T-helper 1 cell treated with Interleukin-12 subunit alpha and Interleukin-12 subunit beta and Interleukin-4 antibody, amounts not matched to agents 30 μg/mL and 1 μg/mL, for 36 hours (primary cell): ENCODE measurements around the gene PPP5C.
A peak's percentile ranks its signal among the peaks of the same experiment; 100 is the strongest.
"Not testable (repeated sequence)": the region's sequence is repeated elsewhere in the genome, so short reads cannot be mapped to it uniquely, and the experiment has no call there.

Source experiments
- H3K27ac Mint-ChIP-seq: one replicate; pipeline ENCODE4 v1.8.0; 2021; ENCODE audit warnings: mild to moderate bottlenecking, mixed read lengths
- H3K27me3 Mint-ChIP-seq: one replicate; pipeline ENCODE4 v1.8.0; 2021; ENCODE audit warnings: low read depth, mixed read lengths
- H3K36me3 Mint-ChIP-seq: one replicate; pipeline ENCODE4 v1.8.0; 2021; ENCODE audit warnings: low read depth, mixed read lengths
- H3K4me1 Mint-ChIP-seq: one replicate; pipeline ENCODE4 v1.8.0; 2021; ENCODE audit warnings: low read depth, mixed read lengths
- H3K4me3 Mint-ChIP-seq: one replicate; pipeline ENCODE4 v1.8.0; 2021; ENCODE audit warnings: mild to moderate bottlenecking, moderate library complexity, mixed read lengths
- H3K9me3 Mint-ChIP-seq: one replicate; pipeline ENCODE4 v1.8.0; 2021; ENCODE audit warnings: mixed read lengths

PPP5C gene

DNA sequence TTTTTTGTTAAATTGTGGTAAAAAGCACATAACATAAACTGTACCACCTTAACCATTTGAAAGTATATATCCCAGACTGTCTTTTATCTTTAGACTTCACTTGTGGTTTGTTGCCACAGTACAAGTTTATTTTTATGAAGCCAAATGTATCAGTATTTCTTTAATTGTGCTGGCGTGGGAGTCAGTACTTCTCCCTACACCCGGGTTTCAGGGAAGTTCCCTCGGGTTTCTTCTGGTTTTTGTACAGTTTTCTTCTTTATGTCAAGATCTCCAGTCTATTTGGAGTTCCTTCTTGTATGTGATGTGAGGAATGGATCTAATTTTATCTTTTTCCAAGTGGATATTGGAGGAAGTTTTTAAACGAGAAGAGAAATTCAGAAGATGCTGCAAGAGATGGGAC, 46.0 kb downstream of the PPP5C start:
- peaks cover 4% of the 10 kb centered on the region for H3K27me3 Mint-ChIP-seq
- H3K27ac Mint-ChIP-seq = no peak overlapping the region
- H3K9me3 Mint-ChIP-seq = peaks cover 6% of the 10 kb centered on the region
- peaks cover 27% of the 10 kb centered on the region for H3K36me3 Mint-ChIP-seq
- H3K4me1 Mint-ChIP-seq = peaks cover 6% of the 10 kb centered on the region
- no peak overlapping the region for H3K4me3 Mint-ChIP-seq

DNA sequence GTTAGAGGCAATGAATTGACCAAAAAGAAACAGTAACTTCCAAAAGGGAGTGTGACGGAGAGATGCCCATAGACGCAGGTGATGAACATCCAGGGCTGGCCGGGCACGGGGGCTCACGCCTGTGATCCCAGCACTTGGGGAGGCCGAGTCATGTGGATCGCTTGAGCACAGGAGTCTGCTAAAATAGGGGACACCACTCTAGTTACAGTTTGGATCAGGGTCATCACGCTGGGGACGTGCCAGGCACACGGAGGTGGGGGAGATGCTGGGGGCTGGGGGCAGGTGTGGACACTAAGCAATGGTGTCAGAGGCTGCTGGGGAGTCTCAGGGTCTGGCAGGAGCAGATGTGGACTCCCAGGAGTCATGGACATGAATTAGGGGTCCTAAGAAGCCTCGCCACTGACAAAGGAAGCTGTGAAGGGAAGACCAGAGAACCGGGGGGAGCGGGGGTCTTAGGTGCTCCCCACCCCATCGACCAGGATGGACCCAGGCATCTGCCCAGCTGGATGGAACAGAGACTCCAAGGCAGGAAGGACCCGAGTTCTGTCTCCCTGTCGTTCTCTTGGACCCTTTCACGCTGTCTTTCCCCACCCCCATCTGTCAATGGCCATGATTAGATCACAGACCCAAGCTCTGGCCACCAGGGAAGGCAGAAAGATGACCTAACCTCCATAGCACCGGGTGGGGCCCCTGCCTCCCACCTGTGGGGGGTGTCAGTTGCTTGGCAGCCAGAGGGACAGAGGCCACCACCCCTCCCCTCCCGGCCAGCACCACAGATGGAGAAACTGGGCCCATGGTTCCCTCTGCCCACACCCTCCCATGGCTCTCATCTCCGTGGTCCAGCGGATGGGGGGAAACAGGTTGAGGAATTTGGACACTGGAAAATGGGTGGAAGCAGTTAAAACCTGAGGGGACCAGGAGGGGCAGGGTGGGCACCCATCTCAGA, 46.8 kb downstream of the PPP5C start:
- peaks cover 4% of the 10 kb centered on the region for H3K27me3 Mint-ChIP-seq
- peaks cover 20% of the 10 kb centered on the region for H3K36me3 Mint-ChIP-seq
- H3K27ac Mint-ChIP-seq = no peak overlapping the region
- no peak overlapping the region for H3K4me3 Mint-ChIP-seq
- peaks cover 6% of the 10 kb centered on the region for H3K4me1 Mint-ChIP-seq
- H3K9me3 Mint-ChIP-seq = peaks cover 6% of the 10 kb centered on the region

DNA sequence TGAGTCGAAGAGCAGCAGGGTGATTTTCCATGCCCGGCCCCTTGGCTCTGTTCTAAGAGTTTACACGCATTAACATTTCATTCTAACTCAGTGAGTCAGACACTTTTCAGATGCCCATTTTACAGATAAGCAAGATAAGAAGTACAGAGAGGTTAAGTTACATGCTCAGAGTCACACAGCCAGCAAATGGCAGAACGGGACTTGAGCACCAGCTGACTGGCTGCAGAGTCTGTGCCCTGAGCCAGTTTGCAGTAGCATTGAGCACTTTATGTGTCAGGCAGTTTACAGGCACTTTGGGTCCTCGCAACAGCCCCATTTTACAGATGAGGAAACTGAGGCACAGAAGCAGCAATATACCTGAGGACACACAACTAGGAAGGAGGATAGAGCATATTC, 47.5 kb downstream of the PPP5C start:
- Mint-ChIP-seq H3K27me3 (peaks cover 8% of the 10 kb centered on the region), H3K4me1 (peaks cover 6% of the 10 kb centered on the region), H3K27ac (no peak overlapping the region), H3K4me3 (no peak overlapping the region), H3K36me3 (peaks cover 14% of the 10 kb centered on the region), H3K9me3 (peaks cover 4% of the 10 kb centered on the region)

DNA sequence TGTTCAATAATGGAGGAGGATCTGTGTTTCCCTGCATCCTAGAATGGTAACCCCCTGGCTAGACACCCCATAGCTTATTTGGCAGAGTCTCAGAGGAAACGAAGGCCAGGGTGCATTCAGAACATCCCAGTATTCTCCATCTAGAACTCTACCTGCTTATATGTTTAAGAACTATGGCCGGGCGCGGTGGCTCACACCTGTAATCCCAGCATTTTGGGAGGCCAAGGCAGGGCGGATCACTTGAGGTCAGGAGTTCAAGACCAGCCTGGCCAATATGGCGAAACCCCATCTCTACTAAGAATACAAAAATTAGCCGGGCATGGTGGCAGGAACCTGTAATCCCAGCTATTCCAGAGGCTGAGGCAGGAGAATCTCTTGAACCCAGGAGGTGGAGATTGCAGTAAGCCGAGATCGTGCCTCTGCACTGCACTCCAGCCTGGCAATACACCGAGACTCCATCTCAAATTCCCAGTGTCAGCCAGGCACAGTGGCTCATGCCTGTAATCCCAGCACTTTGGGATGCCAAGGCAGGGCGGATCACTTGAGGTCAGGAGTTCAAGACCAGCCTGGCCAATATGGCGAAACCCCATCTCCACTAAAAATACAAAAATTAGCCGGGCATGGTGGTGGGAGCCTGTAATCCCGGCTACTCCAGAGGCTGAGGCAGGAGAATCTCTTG, 51.1 kb downstream of the PPP5C start:
- H3K9me3 Mint-ChIP-seq, H3K4me3 Mint-ChIP-seq, H3K27ac Mint-ChIP-seq, H3K36me3 Mint-ChIP-seq, H3K4me1 Mint-ChIP-seq: not testable (repeated sequence)
- peaks cover 26% of the 10 kb centered on the region for H3K27me3 Mint-ChIP-seq

DNA sequence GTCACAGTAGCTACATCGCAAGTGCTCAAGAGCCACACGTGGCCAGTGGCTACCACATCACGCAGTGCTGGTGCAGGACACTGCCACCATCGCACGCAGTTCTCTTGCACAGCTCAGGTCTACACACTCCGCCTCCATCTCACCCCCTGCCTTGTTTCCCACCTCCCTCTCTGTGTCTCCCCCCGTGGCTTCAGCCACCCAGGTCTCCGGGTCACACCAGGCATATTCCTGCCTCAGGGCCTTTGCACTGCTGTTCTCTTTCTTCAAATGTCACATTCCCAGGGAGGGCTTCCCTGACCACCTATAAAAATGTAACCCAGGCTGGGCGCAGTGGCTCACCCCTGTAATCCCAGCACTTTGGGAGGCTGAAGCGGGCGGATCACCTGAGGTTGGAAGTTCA, 55.8 kb downstream of the PPP5C start:
- Mint-ChIP-seq H3K27ac (no peak overlapping the region), H3K27me3 (peaks cover 67% of the 10 kb centered on the region), H3K4me3 (no peak overlapping the region), H3K36me3 (no peaks in the 10 kb centered on the region), H3K4me1 (peaks cover 6% of the 10 kb centered on the region), H3K9me3 (no peaks in the 10 kb centered on the region)

DNA sequence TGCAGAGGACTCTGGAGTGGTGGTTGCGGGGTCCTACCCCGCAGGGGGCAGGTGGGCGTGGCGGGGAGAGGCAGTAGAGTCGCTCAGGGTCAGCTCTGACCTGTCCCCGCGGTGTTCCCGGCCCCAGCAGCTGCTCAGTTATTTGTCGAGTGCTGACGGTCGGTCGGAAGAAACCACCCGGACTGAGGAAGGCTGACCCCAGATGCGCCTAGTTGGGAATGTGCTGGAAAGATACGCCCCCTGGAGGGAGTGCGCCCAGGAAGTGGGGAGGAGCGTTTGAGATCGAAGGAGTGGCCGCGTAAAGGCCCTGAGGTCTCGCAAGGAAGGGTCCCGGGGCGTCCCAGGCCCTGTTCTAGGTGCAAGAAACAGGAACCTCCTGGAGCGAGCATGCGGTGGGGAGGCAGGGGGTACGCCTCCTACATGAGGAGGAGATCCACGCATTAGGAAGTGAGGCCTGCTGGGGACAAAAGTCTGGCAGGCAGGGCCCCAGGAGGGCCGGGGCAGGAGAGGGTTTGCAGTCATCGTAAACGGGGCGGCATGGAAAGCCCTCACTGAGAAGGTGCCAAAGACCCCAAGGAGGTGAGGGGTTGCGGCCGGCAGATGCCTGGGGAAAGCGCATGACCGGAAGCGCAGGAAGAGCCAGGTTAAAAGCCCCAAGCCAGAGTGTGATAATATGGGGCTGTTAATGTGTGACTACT, 57.3 kb downstream of the PPP5C start:
- Mint-ChIP-seq H3K4me1 (peaks cover 8% of the 10 kb centered on the region), H3K9me3 (no peaks in the 10 kb centered on the region), H3K36me3 (no peaks in the 10 kb centered on the region), H3K27ac (no peak overlapping the region), H3K27me3 (peaks cover 78% of the 10 kb centered on the region), H3K4me3 (peak overlapping the region; percentile 39)

DNA sequence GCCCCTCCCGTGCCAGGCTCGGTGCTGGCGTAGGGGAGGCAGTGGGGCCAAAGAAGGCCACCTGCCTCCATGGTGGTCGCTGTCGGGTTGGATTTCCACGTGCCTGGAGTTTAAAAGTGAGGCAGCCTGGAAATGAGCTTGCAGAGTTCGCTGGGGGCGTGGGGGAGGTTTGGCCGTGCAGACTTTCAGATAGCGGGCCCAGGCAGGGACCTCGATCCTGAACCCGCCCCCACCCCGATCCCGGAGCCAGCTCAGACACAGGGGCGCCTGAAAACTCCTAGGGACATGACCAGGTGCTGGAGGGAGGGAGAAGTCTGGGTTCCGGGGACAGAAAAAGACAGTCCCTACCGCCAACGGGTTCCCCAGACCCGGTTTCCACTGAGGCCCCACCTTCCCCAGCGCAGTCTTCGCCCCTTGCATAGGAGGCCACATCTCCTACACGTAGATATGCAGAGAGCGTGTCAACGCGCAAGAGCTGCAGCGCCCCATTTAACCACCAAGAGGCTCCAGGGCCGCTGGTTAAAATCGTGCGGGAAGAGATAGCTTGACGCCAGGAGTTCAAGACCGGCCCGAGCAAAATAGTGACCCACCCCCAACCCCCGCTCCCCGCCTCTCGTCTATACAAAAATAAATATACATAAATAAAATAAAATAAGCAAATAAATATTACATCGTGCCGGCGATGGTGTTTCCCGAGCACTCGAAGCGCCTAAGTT, 58.0 kb downstream of the PPP5C start:
- H3K27ac Mint-ChIP-seq = no peak overlapping the region
- H3K27me3 Mint-ChIP-seq = peaks cover 79% of the 10 kb centered on the region
- H3K4me3 Mint-ChIP-seq = no peak overlapping the region
- H3K4me1 Mint-ChIP-seq = peaks cover 8% of the 10 kb centered on the region
- H3K9me3 Mint-ChIP-seq = no peaks in the 10 kb centered on the region
- no peaks in the 10 kb centered on the region for H3K36me3 Mint-ChIP-seq

DNA sequence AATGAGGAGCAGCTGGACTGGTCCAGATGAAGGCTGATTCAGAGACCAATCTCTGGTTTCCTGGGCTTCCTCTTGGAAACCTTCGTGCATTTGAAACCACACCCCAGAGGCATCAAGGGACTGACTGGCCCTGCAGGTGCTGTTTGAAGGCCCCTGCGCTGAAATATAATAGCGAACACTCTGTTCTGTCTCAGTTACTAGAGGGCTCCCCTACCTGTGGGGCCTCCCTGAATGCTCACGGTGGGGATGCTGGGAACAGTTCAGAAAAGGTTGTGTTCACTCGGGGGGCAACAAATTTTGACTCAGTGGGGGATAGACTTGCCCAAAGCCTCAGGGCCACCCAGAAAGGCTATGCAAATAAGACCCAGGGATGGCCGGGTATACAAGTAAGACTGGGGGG, 60.1 kb downstream of the PPP5C start:
- peaks cover 8% of the 10 kb centered on the region for H3K4me1 Mint-ChIP-seq
- peaks cover 83% of the 10 kb centered on the region for H3K27me3 Mint-ChIP-seq
- no peaks in the 10 kb centered on the region for H3K36me3 Mint-ChIP-seq
- no peak overlapping the region for H3K4me3 Mint-ChIP-seq
- H3K27ac Mint-ChIP-seq = no peak overlapping the region
- H3K9me3 Mint-ChIP-seq = no peaks in the 10 kb centered on the region

DNA sequence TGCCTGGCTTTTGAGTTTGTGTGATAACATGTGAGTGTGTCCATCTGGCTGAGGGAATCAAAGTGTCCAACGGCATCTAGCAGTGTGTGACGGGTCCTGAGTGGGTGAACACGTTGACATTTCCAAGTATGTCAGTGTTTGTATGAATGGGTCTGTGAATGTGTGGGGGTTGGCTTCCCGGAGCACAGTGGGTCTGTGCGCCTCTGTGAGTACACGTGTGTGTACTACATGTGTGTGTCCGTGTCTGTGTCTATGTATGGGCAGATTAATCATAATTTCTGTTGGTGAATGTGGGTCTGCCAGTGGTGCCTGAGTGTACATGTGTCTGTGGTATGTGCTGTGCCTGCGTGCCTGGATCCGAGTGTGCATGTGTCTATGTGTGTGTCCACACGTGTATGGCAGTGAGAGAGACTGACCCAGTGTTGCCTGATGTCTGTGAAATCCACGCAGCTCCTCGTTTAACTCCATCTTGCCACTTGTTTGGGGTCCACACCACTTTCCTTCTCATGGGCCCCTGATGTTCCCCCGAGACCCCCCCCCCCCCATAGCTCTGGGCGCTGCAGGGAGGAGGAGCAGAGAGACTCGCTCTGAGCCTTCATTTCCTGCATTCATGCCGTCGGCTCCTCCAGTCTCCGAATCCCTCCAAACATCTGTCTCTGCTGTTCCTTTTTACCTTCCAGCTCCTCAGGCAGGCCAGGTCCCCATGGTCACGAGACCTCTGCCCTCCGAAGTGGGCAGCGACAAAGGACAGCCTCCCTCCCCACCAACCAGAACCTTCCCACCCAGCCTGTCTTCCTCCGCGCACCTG, 61.2 kb downstream of the PPP5C start:
- H3K27me3 Mint-ChIP-seq = peaks cover 84% of the 10 kb centered on the region
- no peak overlapping the region for H3K4me3 Mint-ChIP-seq
- H3K36me3 Mint-ChIP-seq = no peaks in the 10 kb centered on the region
- no peak overlapping the region for H3K27ac Mint-ChIP-seq
- peaks cover 5% of the 10 kb centered on the region for H3K4me1 Mint-ChIP-seq
- H3K9me3 Mint-ChIP-seq = no peaks in the 10 kb centered on the region

DNA sequence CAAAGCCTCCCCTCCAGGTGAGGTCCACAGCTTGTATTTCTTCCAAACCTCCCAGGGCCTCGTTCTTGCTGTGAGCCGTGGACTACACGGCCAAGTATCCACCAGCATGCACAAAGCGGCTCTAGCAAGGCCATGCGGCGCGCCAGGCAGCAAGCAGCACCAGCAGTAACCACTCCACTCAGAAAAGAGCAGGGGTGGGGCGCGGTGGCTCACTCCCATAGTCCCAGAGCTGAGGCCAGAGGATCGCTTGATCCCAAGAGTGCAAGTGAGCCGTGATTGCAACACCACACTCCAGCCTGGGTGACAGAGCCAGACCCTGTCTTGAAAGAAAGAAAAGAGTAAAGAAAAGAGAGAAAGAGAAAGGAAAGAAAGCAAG, 61.8 kb downstream of the PPP5C start:
- H3K9me3 Mint-ChIP-seq = no peaks in the 10 kb centered on the region
- H3K4me1 Mint-ChIP-seq = peaks cover 5% of the 10 kb centered on the region
- no peak overlapping the region for H3K4me3 Mint-ChIP-seq
- H3K27ac Mint-ChIP-seq = no peak overlapping the region
- H3K27me3 Mint-ChIP-seq = peaks cover 83% of the 10 kb centered on the region
- no peaks in the 10 kb centered on the region for H3K36me3 Mint-ChIP-seq

DNA sequence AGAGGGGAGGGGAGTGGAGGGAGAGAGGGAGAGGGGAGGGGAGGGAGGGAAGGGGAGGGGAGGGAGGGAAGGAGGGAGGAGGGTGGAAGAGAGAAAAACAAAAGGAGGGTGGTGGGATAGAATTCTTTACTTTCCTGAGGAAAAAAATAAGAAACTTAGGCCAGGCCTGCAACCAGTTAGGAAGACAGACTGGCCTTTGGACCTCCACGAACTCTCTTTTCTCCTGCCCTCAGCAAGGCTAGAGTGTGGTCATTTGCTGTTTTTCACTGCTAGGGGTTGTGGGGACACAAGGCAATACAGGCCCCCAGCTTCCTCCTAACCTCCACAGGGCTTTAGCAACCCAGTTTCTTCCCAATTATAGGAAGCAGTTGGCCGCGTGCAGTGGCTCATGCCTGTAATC, 62.3 kb downstream of the PPP5C start:
- no peaks in the 10 kb centered on the region for H3K9me3 Mint-ChIP-seq
- H3K4me3 Mint-ChIP-seq = no peak overlapping the region
- peaks cover 83% of the 10 kb centered on the region for H3K27me3 Mint-ChIP-seq
- H3K36me3 Mint-ChIP-seq = no peaks in the 10 kb centered on the region
- peaks cover 3% of the 10 kb centered on the region for H3K4me1 Mint-ChIP-seq
- no peak overlapping the region for H3K27ac Mint-ChIP-seq

DNA sequence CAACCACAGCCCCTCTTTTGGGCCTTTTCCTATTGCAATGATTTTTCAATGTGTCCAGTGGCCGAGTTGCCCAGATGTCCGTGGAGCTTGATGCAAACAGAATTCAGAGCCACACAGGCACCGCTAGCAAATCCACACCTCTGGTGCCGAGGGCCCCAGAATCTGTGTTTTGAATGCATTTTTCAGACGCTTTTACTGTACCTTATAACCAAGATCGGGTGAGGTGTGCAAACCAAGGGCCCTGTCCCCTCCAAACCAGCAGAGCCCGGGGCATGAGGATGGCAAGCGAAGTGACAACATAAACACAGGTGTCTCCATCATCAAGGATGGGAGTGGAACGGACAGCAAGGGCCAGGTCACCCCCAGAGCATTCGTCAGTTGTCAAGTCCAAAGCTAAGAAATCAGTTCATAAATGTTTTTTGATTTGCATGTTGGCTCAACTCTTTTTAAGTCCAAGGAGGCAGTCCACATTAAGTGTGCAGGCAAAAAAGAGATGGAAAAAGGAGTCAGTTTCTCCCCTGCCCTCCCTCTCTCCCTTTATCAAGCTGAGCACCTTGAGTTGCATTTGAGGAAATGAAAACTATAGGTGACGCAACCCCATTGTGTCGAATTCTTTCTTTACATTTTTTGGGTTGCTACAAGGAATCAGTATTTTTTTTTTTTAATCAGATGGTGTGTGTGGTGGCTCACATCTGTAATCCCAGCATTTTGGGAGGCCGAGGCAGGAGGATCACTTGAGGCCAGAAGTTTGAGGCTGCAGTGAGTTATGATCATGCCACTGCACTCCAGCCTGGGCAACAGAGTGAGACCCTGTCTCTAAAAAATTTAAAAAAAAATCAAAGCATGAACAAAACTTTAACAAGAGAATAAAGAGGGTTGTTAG, 63.6 kb downstream of the PPP5C start:
- Mint-ChIP-seq H3K4me3 (no peak overlapping the region), H3K27ac (no peak overlapping the region), H3K36me3 (no peaks in the 10 kb centered on the region), H3K27me3 (peaks cover 83% of the 10 kb centered on the region), H3K4me1 (peaks cover 2% of the 10 kb centered on the region), H3K9me3 (no peaks in the 10 kb centered on the region)
